ENCODE data around the gene DLST. TPM values are rescaled to one million over a fixed set of nuclear protein-coding genes. Genes with fewer than 3 reads are reported as not detected.

The DLST gene
- total RNA-seq, 2 experiments from 2014 or later = 74.4 to 95.7 TPM

DNA sequence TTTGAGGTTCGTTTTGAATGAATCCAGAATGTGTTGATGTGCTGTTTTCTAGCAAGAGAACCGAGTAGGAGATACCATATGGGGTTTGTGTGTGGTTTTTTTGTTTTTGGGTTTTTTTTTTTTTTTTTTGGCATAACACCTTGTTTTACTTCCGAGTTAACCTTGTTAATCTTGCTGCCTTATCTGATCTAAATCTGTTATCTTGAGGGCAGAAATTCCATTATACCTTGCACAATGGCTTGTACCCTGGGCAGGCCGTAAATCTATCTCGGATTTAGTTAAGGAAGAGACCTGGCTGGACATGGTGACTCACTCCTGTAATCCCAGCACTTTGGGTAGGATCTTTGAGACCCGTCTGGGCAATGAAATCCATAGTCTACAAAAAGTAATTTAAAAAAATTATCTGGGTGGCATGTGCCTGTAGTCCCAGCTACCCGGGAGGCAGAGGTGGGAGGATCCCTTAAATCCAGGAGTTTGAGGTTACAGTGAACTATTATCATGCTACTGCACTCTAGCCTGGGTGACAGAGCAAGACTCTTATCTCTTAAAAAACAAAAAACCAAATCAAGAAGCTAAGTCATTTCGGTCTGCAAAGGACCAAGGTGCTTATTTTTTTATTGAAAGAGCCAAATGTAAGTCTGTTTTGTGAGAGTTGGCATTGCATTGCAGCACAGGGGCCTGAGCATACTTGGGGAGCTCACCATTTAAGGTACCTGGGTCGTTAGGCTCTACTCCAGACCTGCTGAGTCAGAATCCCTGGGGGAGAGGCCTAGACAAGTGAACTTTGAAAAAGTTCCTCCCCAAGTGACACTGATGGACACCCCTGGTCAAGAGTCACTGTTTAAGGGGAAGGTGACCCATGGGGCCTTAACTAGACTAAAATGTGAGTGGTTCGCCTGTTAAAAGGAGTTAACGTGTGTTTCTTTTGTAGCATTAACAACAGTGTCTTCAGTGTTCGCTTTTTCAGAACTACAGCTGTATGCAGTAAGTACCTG, 6.7 kb downstream of the DLST start:
- no peak overlapping the region for H3K27ac ChIP-seq (ENCODE audit: low read depth, low read length, poor library complexity, severe bottlenecking)
- no peak overlapping the region for H3K4me2 ChIP-seq (ENCODE audit: low read length)
- intact Hi-C loops (cut with micrococcal nuclease; ENCODE audit: unreplicated experiment) = no loop called here
- ChIA-PET POLR2A (interaction anchor here (0.7 kb wide), 2 partner anchors 110 to 329 kb away, joined by 3 read pairs; no protein-coding TSS in a partner anchor), CTCF (ENCODE audit: unreplicated experiment) (no interaction called here)
- H3K4me3 ChIP-seq (ENCODE audit: low read depth, low read length, poor library complexity, severe bottlenecking) = no peak overlapping the region
- H3K36me3 ChIP-seq (ENCODE audit: insufficient read depth, low read length) = peaks cover 98% of the 10 kb centered on the region
- no TSS peak for BruUV-seq (replicated peaks)
- H2AFZ ChIP-seq (ENCODE audit: low read length) = no peak overlapping the region
- TF ChIP-seq CTCF (conservative IDR thresholded peaks at IDR 0.05; ENCODE audit: low read length) (no peak), EZH2phosphoT487 (IDR thresholded peaks at IDR 0.05; ENCODE audit: borderline replicate concordance, low read depth, low read length) (no peak)
- peaks cover 49% of the 10 kb centered on the region for H4K20me1 ChIP-seq (ENCODE audit: insufficient read depth, low read length)
- H3K79me2 ChIP-seq (ENCODE audit: insufficient read depth, low read depth, low read length) = peaks cover 57% of the 10 kb centered on the region
- no peaks in the 10 kb centered on the region for H3K9me2 ChIP-seq (ENCODE audit: insufficient read depth, low read length)
- H3K9me3 ChIP-seq (ENCODE audit: low read length) = no peaks in the 10 kb centered on the region
- peaks cover 32% of the 10 kb centered on the region for H3K4me1 ChIP-seq (ENCODE audit: insufficient read depth, low read length, poor library complexity, severe bottlenecking)
- no peak for DNase-seq (ENCODE audit: low spot score)

DNA sequence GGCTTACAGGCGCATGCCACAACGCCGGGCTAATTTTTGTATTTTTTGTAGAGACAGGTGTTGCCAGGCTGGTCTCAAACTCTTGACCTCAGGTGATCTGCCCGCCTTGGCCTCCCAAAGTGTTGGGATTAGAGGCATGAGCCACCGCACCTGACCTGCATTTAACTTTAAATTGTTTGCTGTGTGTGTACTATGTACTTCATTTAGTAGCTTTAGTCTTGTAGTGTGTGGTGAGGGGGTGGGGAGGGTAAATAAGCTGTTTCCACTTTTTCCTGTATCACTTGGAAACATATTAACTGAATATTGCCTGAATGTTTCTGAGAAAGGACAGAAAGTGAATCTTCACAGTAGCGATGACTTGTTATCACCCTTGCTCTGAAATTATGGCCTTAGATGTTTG, 8.5 kb downstream of the DLST start:
- intact Hi-C loops (cut with micrococcal nuclease; ENCODE audit: unreplicated experiment) = no loop called here
- peaks cover 33% of the 10 kb centered on the region for H4K20me1 ChIP-seq (ENCODE audit: insufficient read depth, low read length)
- POLR2A ChIA-PET = interaction anchor here (1.1 kb wide), 1 partner anchor 30 kb away, joined by 8 read pairs; no protein-coding TSS in a partner anchor

More for the DNA sequence above, 8.5 kb downstream of the DLST start:
- H3K36me3 ChIP-seq (ENCODE audit: insufficient read depth, low read length) = peaks cover 98% of the 10 kb centered on the region
- H3K9me3 ChIP-seq (ENCODE audit: low read length) = no peaks in the 10 kb centered on the region
- no TSS peak for BruUV-seq (replicated peaks)
- H3K4me2 ChIP-seq (ENCODE audit: low read length) = no peak overlapping the region
- peaks cover 39% of the 10 kb centered on the region for H3K79me2 ChIP-seq (ENCODE audit: insufficient read depth, low read depth, low read length)
- no peak overlapping the region for H3K4me3 ChIP-seq (ENCODE audit: low read depth, low read length, poor library complexity, severe bottlenecking)
- DNase-seq (ENCODE audit: low spot score) = no peak
- no peak overlapping the region for H3K27ac ChIP-seq (ENCODE audit: low read depth, low read length, poor library complexity, severe bottlenecking)
- no peaks in the 10 kb centered on the region for H3K9me2 ChIP-seq (ENCODE audit: insufficient read depth, low read length)
- H2AFZ ChIP-seq (ENCODE audit: low read length) = no peak overlapping the region
- H3K4me1 ChIP-seq (ENCODE audit: insufficient read depth, low read length, poor library complexity, severe bottlenecking) = peaks cover 19% of the 10 kb centered on the region
- TF ChIP-seq CTCF (conservative IDR thresholded peaks at IDR 0.05; ENCODE audit: low read length) (no peak), EZH2phosphoT487 (IDR thresholded peaks at IDR 0.05; ENCODE audit: borderline replicate concordance, low read depth, low read length) (no peak)
- CTCF ChIA-PET (ENCODE audit: unreplicated experiment) = no interaction called here

All from OCI-LY7 (cell line).